Activated CD4-positive, alpha-beta T cell treated with anti-CD3 and anti-CD28 coated beads, Interleukin-2, amount 10 ng/mL, durations not matched to agents 7 days and 5 days (primary cell): Measurements from ENCODE around the gene PACSIN1. TPM values are rescaled to one million over a fixed set of nuclear protein-coding genes. Genes with fewer than 3 reads are reported as not detected.

Experiments used
- CTCF ChIA-PET: fragments of 350-600 bp; sonication (Branson Sonifier 250); formaldehyde crosslinking; loops from one replicate; lab custom pipeline; 2021; ENCODE audit warnings: antibody characterized with exemption; lab: Charles Lee
- POLR2A ChIA-PET: fragments of 350-600 bp; sonication (Branson Sonifier 250); formaldehyde crosslinking; loops from one replicate; lab custom pipeline; 2021; ENCODE audit warnings: antibody characterized with exemption; lab: Charles Lee
- DNase-seq: peaks from one replicate; pipeline ENCODE4 v3.0.0-alpha.2; 2020
- H3K27ac Mint-ChIP-seq: one replicate; pipeline ENCODE4 v1.8.0; 2021; ENCODE audit warnings: mild to moderate bottlenecking, moderate library complexity, mixed read lengths
- H3K27me3 Mint-ChIP-seq: one replicate; pipeline ENCODE4 v1.8.0; 2021; ENCODE audit warnings: mixed read lengths
- H3K36me3 Mint-ChIP-seq: one replicate; pipeline ENCODE4 v1.8.0; 2021; ENCODE audit warnings: low read depth, mixed read lengths
- H3K4me1 Mint-ChIP-seq: one replicate; pipeline ENCODE4 v1.8.0; 2021; ENCODE audit warnings: mixed read lengths
- H3K4me3 Mint-ChIP-seq: one replicate; pipeline ENCODE4 v1.8.0; 2021; ENCODE audit warnings: mild to moderate bottlenecking, moderate library complexity, mixed read lengths
- H3K9me3 Mint-ChIP-seq: one replicate; pipeline ENCODE4 v1.8.0; 2021; ENCODE audit warnings: mixed read lengths
- total RNA-seq, 2 experiments: library from RNA; stranded (reverse); gene quantifications; one replicate each; pipeline ENCODE4 v1.2.3, GENCODE V29; 2021

The PACSIN1 gene
- total RNA-seq, 2 experiments from 2014 or later: 1.6 to 1.7 TPM

GRCh38 chr6:34493344-34493743 lies 27.5 kb downstream of the PACSIN1 start:
- peaks cover 1% of the 10 kb centered on the region for H3K4me1 Mint-ChIP-seq
- ChIA-PET CTCF (interaction anchor here (0.6 to 2.3 kb wide), 2 partner anchors 18 to 1022 kb away, joined by 3 to 5 read pairs; no protein-coding TSS in a partner anchor), POLR2A (no interaction called here)

GRCh38 chr6:34494973-34495372 lies 29.1 kb downstream of the PACSIN1 start:
- DNase-seq: no peak
- ChIA-PET CTCF (interaction anchor here (0.6 to 1.4 kb wide), 4 partner anchors 19 to 936 kb away, joined by 3 to 4 read pairs (median 4); no protein-coding TSS in a partner anchor), POLR2A (no interaction called here)
- Mint-ChIP-seq H3K36me3 (no peaks in the 10 kb centered on the region), H3K27ac (no peak overlapping the region), H3K27me3 (no peaks in the 10 kb centered on the region), H3K4me1 (no peaks in the 10 kb centered on the region), H3K9me3 (no peaks in the 10 kb centered on the region), H3K4me3 (no peak overlapping the region)

More at GRCh38 chr6:34493344-34493743, 27.5 kb downstream of the PACSIN1 start:
- H3K36me3 Mint-ChIP-seq: no peaks in the 10 kb centered on the region
- no peaks in the 10 kb centered on the region for H3K27me3 Mint-ChIP-seq
- H3K27ac Mint-ChIP-seq: no peak overlapping the region
- H3K4me3 Mint-ChIP-seq: no peak overlapping the region
- DNase-seq: no peak
- no peaks in the 10 kb centered on the region for H3K9me3 Mint-ChIP-seq

- no peak for DNase-seq
- ChIA-PET POLR2A (no interaction called here), CTCF (interaction anchor here (0.7 kb wide), 1 partner anchor 1976 kb away, joined by 3 read pairs; no protein-coding TSS in a partner anchor)
- Mint-ChIP-seq H3K9me3 (peaks cover 2% of the 10 kb centered on the region), H3K27ac (no peak overlapping the region), H3K36me3 (no peaks in the 10 kb centered on the region), H3K4me3 (no peak overlapping the region), H3K4me1 (no peaks in the 10 kb centered on the region), H3K27me3 (peaks cover 4% of the 10 kb centered on the region)
Measured at GRCh38 chr6:34496103-34496685, 30.3 kb downstream of the PACSIN1 start.

GRCh38 chr6:34497411-34497810 lies 31.5 kb downstream of the PACSIN1 start:
- CTCF ChIA-PET: no interaction called here
- Mint-ChIP-seq H3K27me3 (peaks cover 4% of the 10 kb centered on the region), H3K4me3 (no peak overlapping the region), H3K9me3 (peaks cover 2% of the 10 kb centered on the region), H3K27ac (no peak overlapping the region), H3K4me1 (no peaks in the 10 kb centered on the region), H3K36me3 (no peaks in the 10 kb centered on the region)
- no peak for DNase-seq
- POLR2A ChIA-PET: no interaction called here

- no peak overlapping the region for H3K4me3 Mint-ChIP-seq
- H3K9me3 Mint-ChIP-seq: peaks cover 9% of the 10 kb centered on the region
- H3K36me3 Mint-ChIP-seq: no peaks in the 10 kb centered on the region
- POLR2A ChIA-PET: no interaction called here
- no peaks in the 10 kb centered on the region for H3K4me1 Mint-ChIP-seq
- no peak overlapping the region for H3K27ac Mint-ChIP-seq
- H3K27me3 Mint-ChIP-seq: peaks cover 3% of the 10 kb centered on the region
- DNase-seq: no peak
- CTCF ChIA-PET: no interaction called here
Measured at GRCh38 chr6:34506718-34507117, 40.8 kb downstream of the PACSIN1 start.

GRCh38 chr6:34508425-34508824 lies 42.5 kb downstream of the PACSIN1 start:
- POLR2A ChIA-PET: no interaction called here

GRCh38 chr6:34509782-34510181 lies 43.9 kb downstream of the PACSIN1 start:
- ChIA-PET POLR2A (no interaction called here), CTCF (no interaction called here)
- no peaks in the 10 kb centered on the region for H3K36me3 Mint-ChIP-seq
- H3K4me3 Mint-ChIP-seq: no peak overlapping the region
- peaks cover 6% of the 10 kb centered on the region for H3K27me3 Mint-ChIP-seq
- peaks cover 9% of the 10 kb centered on the region for H3K9me3 Mint-ChIP-seq
- no peak for DNase-seq
- no peak overlapping the region for H3K27ac Mint-ChIP-seq
- H3K4me1 Mint-ChIP-seq: no peaks in the 10 kb centered on the region

More at GRCh38 chr6:34508425-34508824, 42.5 kb downstream of the PACSIN1 start:
- Mint-ChIP-seq H3K9me3 (peaks cover 9% of the 10 kb centered on the region), H3K27ac (no peak overlapping the region), H3K27me3 (peaks cover 3% of the 10 kb centered on the region), H3K4me1 (no peaks in the 10 kb centered on the region), H3K36me3 (no peaks in the 10 kb centered on the region), H3K4me3 (no peak overlapping the region)
- DNase-seq: no peak
- CTCF ChIA-PET: no interaction called here

GRCh38 chr6:34510299-34510698 lies 44.4 kb downstream of the PACSIN1 start:
- ChIA-PET CTCF (no interaction called here), POLR2A (no interaction called here)
- peaks cover 9% of the 10 kb centered on the region for H3K9me3 Mint-ChIP-seq
- no peak overlapping the region for H3K4me3 Mint-ChIP-seq
- DNase-seq: no peak
- H3K4me1 Mint-ChIP-seq: no peaks in the 10 kb centered on the region
- no peaks in the 10 kb centered on the region for H3K36me3 Mint-ChIP-seq
- peaks cover 6% of the 10 kb centered on the region for H3K27me3 Mint-ChIP-seq
- H3K27ac Mint-ChIP-seq: no peak overlapping the region

- ChIA-PET CTCF (no interaction called here), POLR2A (no interaction called here)
- H3K4me3 Mint-ChIP-seq: no peak overlapping the region
- H3K4me1 Mint-ChIP-seq: no peaks in the 10 kb centered on the region
- DNase-seq: no peak
- H3K27ac Mint-ChIP-seq: no peak overlapping the region
- H3K36me3 Mint-ChIP-seq: no peaks in the 10 kb centered on the region
- H3K27me3 Mint-ChIP-seq: peaks cover 6% of the 10 kb centered on the region
- H3K9me3 Mint-ChIP-seq: peaks cover 9% of the 10 kb centered on the region
Measured at GRCh38 chr6:34511214-34511914, 45.5 kb downstream of the PACSIN1 start.

- POLR2A ChIA-PET: no interaction called here
- no peaks in the 10 kb centered on the region for H3K4me1 Mint-ChIP-seq
- H3K4me3 Mint-ChIP-seq: no peak overlapping the region
- H3K27me3 Mint-ChIP-seq: peaks cover 6% of the 10 kb centered on the region
- no peaks in the 10 kb centered on the region for H3K36me3 Mint-ChIP-seq
- H3K9me3 Mint-ChIP-seq: peaks cover 9% of the 10 kb centered on the region
- CTCF ChIA-PET: interaction anchor here (1.0 kb wide), 1 partner anchor 329 kb away, joined by 3 read pairs; no protein-coding TSS in a partner anchor
- no peak for DNase-seq
- no peak overlapping the region for H3K27ac Mint-ChIP-seq
Measured at GRCh38 chr6:34511915-34512737, 46.2 kb downstream of the PACSIN1 start.

- no peak for DNase-seq
- H3K36me3 Mint-ChIP-seq: no peaks in the 10 kb centered on the region
- no peak overlapping the region for H3K4me3 Mint-ChIP-seq
- no peak overlapping the region for H3K27ac Mint-ChIP-seq
- ChIA-PET POLR2A (no interaction called here), CTCF (interaction anchor here (1.0 kb wide), 1 partner anchor 328 kb away, joined by 3 read pairs; no protein-coding TSS in a partner anchor)
- no peaks in the 10 kb centered on the region for H3K4me1 Mint-ChIP-seq
- H3K9me3 Mint-ChIP-seq: peaks cover 9% of the 10 kb centered on the region
- peaks cover 6% of the 10 kb centered on the region for H3K27me3 Mint-ChIP-seq
Measured at GRCh38 chr6:34512738-34513115, 46.9 kb downstream of the PACSIN1 start.

GRCh38 chr6:34513646-34514045 lies 47.8 kb downstream of the PACSIN1 start:
- no peak overlapping the region for H3K4me3 Mint-ChIP-seq
- ChIA-PET POLR2A (no interaction called here), CTCF (no interaction called here)
- H3K9me3 Mint-ChIP-seq: peaks cover 9% of the 10 kb centered on the region
- H3K27ac Mint-ChIP-seq: no peak overlapping the region
- peaks cover 6% of the 10 kb centered on the region for H3K27me3 Mint-ChIP-seq
- no peaks in the 10 kb centered on the region for H3K4me1 Mint-ChIP-seq
- no peaks in the 10 kb centered on the region for H3K36me3 Mint-ChIP-seq
- no peak for DNase-seq

GRCh38 chr6:34514112-34514511 lies 48.2 kb downstream of the PACSIN1 start:
- H3K9me3 Mint-ChIP-seq: peaks cover 8% of the 10 kb centered on the region
- ChIA-PET POLR2A (no interaction called here), CTCF (no interaction called here)
- H3K36me3 Mint-ChIP-seq: no peaks in the 10 kb centered on the region
- H3K4me1 Mint-ChIP-seq: no peaks in the 10 kb centered on the region
- H3K27me3 Mint-ChIP-seq: peaks cover 6% of the 10 kb centered on the region
- no peak for DNase-seq
- H3K27ac Mint-ChIP-seq: no peak overlapping the region
- no peak overlapping the region for H3K4me3 Mint-ChIP-seq
